GM12878 (cell line): ENCODE measurements around the gene SVBP. TPM values are rescaled to one million over a fixed set of nuclear protein-coding genes. Genes with fewer than 3 reads are reported as not detected.
A peak's percentile ranks its signal among the peaks of the same experiment; 100 is the strongest.
"Not testable (repeated sequence)": the region's sequence is repeated elsewhere in the genome, so short reads cannot be mapped to it uniquely, and the experiment has no call there.

Source experiments
- ATAC-seq: fragments of 200-7000 bp; cut with Tn5 transposase; 3 replicates; pipeline ENCODE4 v1.9.1; 2020; ENCODE audit warnings: mild to moderate bottlenecking, moderate library complexity
- BruUV-seq: library from RNA; stranded (reverse); fragments of 400-500 nt; replicated peaks from 2 replicates; lab custom pipeline; 2021; lab: Mats Ljungman, UMichigan
- CTCF ChIA-PET: fragments of 300-600 bp; sonication (Branson Sonifier 250); formaldehyde crosslinking; extraction: SDS; loops from one replicate; lab custom pipeline; 2021; ENCODE audit warnings: inconsistent platforms; lab: Yijun Ruan, JAX
- POLR2A ChIA-PET: fragments of 350-600 bp; formaldehyde crosslinking; extraction: SDS; loops from one replicate; lab custom pipeline; 2021; ENCODE audit warnings: inconsistent platforms; lab: Charles Lee
- RAD21 ChIA-PET: fragments of 300-600 bp; sonication (Branson Sonifier 250); formaldehyde crosslinking; loops from one replicate; lab custom pipeline; 2023; ENCODE audit warnings: antibody characterized with exemption; ENCODE audit not compliant: unreplicated experiment; lab: Charles Lee
- SMC1A ChIA-PET: fragments of 300-600 bp; sonication (Branson Sonifier 250); formaldehyde crosslinking; loops from one replicate; lab custom pipeline; 2023; ENCODE audit not compliant: unreplicated experiment, uncharacterized antibody; lab: Charles Lee
- DNase-seq: peaks from one replicate; pipeline ENCODE4 v3.0.0-alpha.2; 2011; ENCODE audit warnings: low read depth, low spot score
- FAIRE-seq: peaks from 3 replicates; lab custom pipeline; 2011; peaks lifted over from hg19 to GRCh38; lab: Jason Lieb, UNC
- H2AFZ ChIP-seq: 2 replicates; pipeline ENCODE4 v1.6.0; 2011; ENCODE audit warnings: low read depth, low read length, control low read depth; ENCODE audit not compliant: control insufficient read depth
- H3K27ac ChIP-seq: 2 replicates; pipeline ENCODE4 v1.5.1; 2011; ENCODE audit warnings: control low read depth; ENCODE audit not compliant: control insufficient read depth, insufficient read depth
- H3K27me3 ChIP-seq, 2 experiments: replicated peaks in 1 of 2; 2 replicates each; pipeline versions ENCODE4 v1.6.0 to v1.6.1; 2011; ENCODE audit warnings: low read length in 1 of 2; ENCODE audit not compliant: control insufficient read depth in 2 of 2, insufficient read depth in 2 of 2
- H3K36me3 ChIP-seq, 2 experiments: 2 replicates each; pipeline ENCODE4 v1.5.1; 2011; ENCODE audit warnings: low read length in 1 of 2; ENCODE audit not compliant: control insufficient read depth in 2 of 2, insufficient read depth in 2 of 2
- H3K4me1 ChIP-seq: 2 replicates; pipeline ENCODE4 v1.6.1; 2011; ENCODE audit warnings: mild to moderate bottlenecking, low read length, moderate library complexity, mixed read lengths; ENCODE audit not compliant: control insufficient read depth, insufficient read depth
- H3K4me2 ChIP-seq: 2 replicates; pipeline ENCODE4 v1.6.0; 2011; ENCODE audit warnings: control low read depth; ENCODE audit not compliant: control insufficient read depth, insufficient read depth
- H3K4me3 ChIP-seq: fragments of 200-600 bp; sonication (generic); 2 replicates; pipeline ENCODE4 v1.5.1; 2016
- H3K79me2 ChIP-seq: 2 replicates; pipeline ENCODE4 v1.6.0; 2011; ENCODE audit warnings: low read length; ENCODE audit not compliant: control insufficient read depth, insufficient read depth
- H3K9ac ChIP-seq: 2 replicates; pipeline ENCODE4 v1.8.0; 2011; ENCODE audit warnings: low read length, control low read depth, mixed read lengths; ENCODE audit not compliant: control insufficient read depth, insufficient read depth
- H3K9me3 ChIP-seq: replicated peaks from 3 replicates; pipeline ENCODE4 v1.5.1; 2011; ENCODE audit warnings: mild to moderate bottlenecking, low read length; ENCODE audit not compliant: control insufficient read depth, insufficient read depth
- H4K20me1 ChIP-seq: 2 replicates; pipeline ENCODE4 v1.6.0; 2011; ENCODE audit not compliant: control insufficient read depth, insufficient read depth
- IKZF1 ChIP-seq: fragments of 450-650 bp; conservative IDR thresholded peaks from 2 replicates; pipeline ENCODE4 v1.6.1; 2017; ENCODE audit warnings: antibody characterized with exemption, mild to moderate bottlenecking
- IKZF2 ChIP-seq, 2 experiments: fragments of 450-650 bp; IDR thresholded peaks; 2 replicates each; pipeline ENCODE4 v1.6.1; 2017; ENCODE audit warnings: mild to moderate bottlenecking in 2 of 2, moderate library complexity in 2 of 2
- NFXL1 ChIP-seq: fragments of 450-650 bp; IDR thresholded peaks from 2 replicates; pipeline ENCODE4 v1.6.1; 2017; ENCODE audit warnings: antibody characterized with exemption, mild to moderate bottlenecking, borderline replicate concordance
- NR2C1 ChIP-seq: fragments of 450-650 bp; IDR thresholded peaks from 2 replicates; pipeline ENCODE4 v1.6.1; 2017; ENCODE audit warnings: antibody characterized with exemption, mild to moderate bottlenecking, moderate library complexity
- PKNOX1 ChIP-seq: fragments of 450-650 bp; IDR thresholded peaks from 2 replicates; pipeline ENCODE4 v1.6.1; 2016; ENCODE audit warnings: mild to moderate bottlenecking
- RBBP5 ChIP-seq: fragments of 200-600 bp; sonication (generic); conservative IDR thresholded peaks from 2 replicates; pipeline ENCODE4 v1.6.1; 2016
- SREBF1 ChIP-seq: IDR thresholded peaks from 2 replicates; pipeline ENCODE4 v1.6.1; 2012; ENCODE audit warnings: mild to moderate bottlenecking, low read length
- WGBS: methylation state at CpG from one replicate; pipeline ENCODE4 v1.1.6; 2016; ENCODE audit warnings: low lambda C conversion rate; ENCODE audit not compliant: insufficient replicate concordance, insufficient coverage; ENCODE audit errors: missing lambda C conversion rate; 5-methylcytosine and 5-hydroxymethylcytosine counted together
- in situ Hi-C: fragments of 300-500 bp; cut with MboI; formaldehyde crosslinking; loops from 9 replicates; pipeline ENCODE4 v1.14.3; 2018; ENCODE audit warnings: mixed read lengths
- intact Hi-C: fragments of 100-400 bp; cut with micrococcal nuclease; formaldehyde crosslinking; loops from one replicate; pipeline ENCODE4 v1.14.2; 2022; ENCODE audit not compliant: unreplicated experiment
- polyA plus RNA-seq, 11 experiments: library from polyadenylated mRNA; depleted of rRNA in 4 of 11; unstranded in 6 of 11; stranded (reverse) in 5 of 11; fragments of >200 nt; fragmentation: Nextera tagmentation in 4 of 11; fragmentation: Illumina TruSeq in 1 of 11; extraction: Ambion mirVana in 4 of 11; extraction: Trizol in 1 of 11; gene quantifications; 1 replicate in 1 of 11; 2 replicates in 10 of 11; pipeline versions ENCODE4 v1.2.1 to v1.2.3, GENCODE V29; 2011 to 2016; ENCODE audit warnings: inconsistent platforms in 2 of 11, missing spikeins in 2 of 11, low read depth in 1 of 11
- total RNA-seq, 4 experiments: library from RNA; depleted of rRNA in 3 of 4; stranded (reverse); fragments of >200 nt in 3 of 4; fragmentation: Illumina TruSeq in 1 of 4; extraction: Trizol in 1 of 4; gene quantifications; 2 replicates each; pipeline versions ENCODE4 v1.2.1 to v1.2.3, GENCODE V29; 2013 to 2021
- TF ChIP-seq, protein P1 (sequence below): fragments of 150-350 bp; IDR thresholded peaks from 2 replicates; pipeline ENCODE4 v1.6.1; 2016; ENCODE audit warnings: low read depth, low read length
- TF ChIP-seq, protein P2 (sequence below), 3 experiments: IDR thresholded peaks in 2 of 3; conservative IDR thresholded peaks in 1 of 3; 2 replicates each; pipeline ENCODE4 v1.5.1; 2011; ENCODE audit warnings: low read depth in 3 of 3, low read length in 3 of 3, mild to moderate bottlenecking in 3 of 3, control low read depth in 2 of 3, moderate library complexity in 2 of 3, inconsistent platforms in 1 of 3, mixed read lengths in 1 of 3; ENCODE audit not compliant: control insufficient read depth in 2 of 3, insufficient read depth in 1 of 3; ENCODE audit errors: extremely low read depth in 1 of 3

The SVBP gene
- total and polyA plus RNA-seq, 10 of the 15 experiments (the other 5 are each of a cell fraction or from before 2014, with no cell fraction given), result 12.6 to 29.5 (median 19.8) TPM

GRCh38 chr1:42861014-42861399 lies 43.8 kb upstream of the SVBP start (continued):
- TF ChIP-seq, protein P1, sequence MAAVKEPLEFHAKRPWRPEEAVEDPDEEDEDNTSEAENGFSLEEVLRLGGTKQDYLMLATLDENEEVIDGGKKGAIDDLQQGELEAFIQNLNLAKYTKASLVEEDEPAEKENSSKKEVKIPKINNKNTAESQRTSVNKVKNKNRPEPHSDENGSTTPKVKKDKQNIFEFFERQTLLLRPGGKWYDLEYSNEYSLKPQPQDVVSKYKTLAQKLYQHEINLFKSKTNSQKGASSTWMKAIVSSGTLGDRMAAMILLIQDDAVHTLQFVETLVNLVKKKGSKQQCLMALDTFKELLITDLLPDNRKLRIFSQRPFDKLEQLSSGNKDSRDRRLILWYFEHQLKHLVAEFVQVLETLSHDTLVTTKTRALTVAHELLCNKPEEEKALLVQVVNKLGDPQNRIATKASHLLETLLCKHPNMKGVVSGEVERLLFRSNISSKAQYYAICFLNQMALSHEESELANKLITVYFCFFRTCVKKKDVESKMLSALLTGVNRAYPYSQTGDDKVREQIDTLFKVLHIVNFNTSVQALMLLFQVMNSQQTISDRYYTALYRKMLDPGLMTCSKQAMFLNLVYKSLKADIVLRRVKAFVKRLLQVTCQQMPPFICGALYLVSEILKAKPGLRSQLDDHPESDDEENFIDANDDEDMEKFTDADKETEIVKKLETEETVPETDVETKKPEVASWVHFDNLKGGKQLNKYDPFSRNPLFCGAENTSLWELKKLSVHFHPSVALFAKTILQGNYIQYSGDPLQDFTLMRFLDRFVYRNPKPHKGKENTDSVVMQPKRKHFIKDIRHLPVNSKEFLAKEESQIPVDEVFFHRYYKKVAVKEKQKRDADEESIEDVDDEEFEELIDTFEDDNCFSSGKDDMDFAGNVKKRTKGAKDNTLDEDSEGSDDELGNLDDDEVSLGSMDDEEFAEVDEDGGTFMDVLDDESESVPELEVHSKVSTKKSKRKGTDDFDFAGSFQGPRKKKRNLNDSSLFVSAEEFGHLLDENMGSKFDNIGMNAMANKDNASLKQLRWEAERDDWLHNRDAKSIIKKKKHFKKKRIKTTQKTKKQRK, result no peak
- TF ChIP-seq SREBF1, result no peak
- no peak for TF ChIP-seq PKNOX1
- TF ChIP-seq NR2C1, result no peak
- TF ChIP-seq IKZF1, result no peak
- no peak for TF ChIP-seq IKZF2 (IDR thresholded peaks at IDR 0.05)

DNA sequence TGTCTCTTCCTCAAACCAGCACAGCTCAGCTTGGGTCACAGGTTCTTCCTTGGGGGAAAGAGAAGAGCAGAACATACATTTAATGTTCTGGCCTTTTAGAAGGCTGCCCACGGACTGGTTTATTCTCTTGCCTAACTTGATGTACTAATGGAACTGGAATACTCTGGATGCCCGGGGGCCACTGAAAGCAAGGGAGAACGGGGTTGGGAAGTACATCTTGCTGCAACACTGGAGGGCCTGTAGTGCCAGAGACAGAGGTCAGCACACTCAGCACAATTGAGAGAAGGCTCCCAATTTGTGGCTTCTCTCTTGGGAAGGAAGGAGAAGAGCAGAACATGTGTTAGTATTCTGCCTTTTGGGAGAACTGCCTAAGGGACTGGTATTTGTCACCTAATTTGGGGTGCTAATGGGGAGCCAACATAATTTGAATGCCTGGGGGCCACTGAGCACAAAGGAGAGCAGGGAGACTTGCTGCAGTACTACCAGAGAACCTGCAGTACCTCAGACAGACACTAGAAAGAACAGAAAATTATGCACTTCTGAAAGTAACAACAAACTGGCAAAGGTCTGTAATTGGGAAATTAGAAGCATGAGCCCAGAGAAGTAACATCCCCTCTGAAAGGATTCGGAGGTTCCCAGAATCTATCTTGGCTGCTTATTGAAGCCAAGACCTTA lies 43.3 kb upstream of the SVBP start:
- DNase-seq (no peak), FAIRE-seq (peak; percentile 13), ATAC-seq (0 out of 3 replicates have a peak, but pooled peaks have one; percentile 24)
- 43% methylated on average over 4 of the region's 4 CpGs for WGBS
- Histone ChIP-seq H3K36me3 (no peaks in the 10 kb centered on the region), H3K27ac (no peak overlapping the region), H3K9ac (no peak overlapping the region), H3K4me3 (no peak overlapping the region), H3K4me1 (no peaks in the 10 kb centered on the region), H3K27me3 (no peaks in the 10 kb centered on the region), H4K20me1 (no peaks in the 10 kb centered on the region), H3K9me3 (peaks cover 8% of the 10 kb centered on the region; the same call in 2 of the 3 replicates), H2AFZ (no peak overlapping the region), H3K79me2 (no peaks in the 10 kb centered on the region), H3K4me2 (no peak overlapping the region)
- TF ChIP-seq, protein P2, sequence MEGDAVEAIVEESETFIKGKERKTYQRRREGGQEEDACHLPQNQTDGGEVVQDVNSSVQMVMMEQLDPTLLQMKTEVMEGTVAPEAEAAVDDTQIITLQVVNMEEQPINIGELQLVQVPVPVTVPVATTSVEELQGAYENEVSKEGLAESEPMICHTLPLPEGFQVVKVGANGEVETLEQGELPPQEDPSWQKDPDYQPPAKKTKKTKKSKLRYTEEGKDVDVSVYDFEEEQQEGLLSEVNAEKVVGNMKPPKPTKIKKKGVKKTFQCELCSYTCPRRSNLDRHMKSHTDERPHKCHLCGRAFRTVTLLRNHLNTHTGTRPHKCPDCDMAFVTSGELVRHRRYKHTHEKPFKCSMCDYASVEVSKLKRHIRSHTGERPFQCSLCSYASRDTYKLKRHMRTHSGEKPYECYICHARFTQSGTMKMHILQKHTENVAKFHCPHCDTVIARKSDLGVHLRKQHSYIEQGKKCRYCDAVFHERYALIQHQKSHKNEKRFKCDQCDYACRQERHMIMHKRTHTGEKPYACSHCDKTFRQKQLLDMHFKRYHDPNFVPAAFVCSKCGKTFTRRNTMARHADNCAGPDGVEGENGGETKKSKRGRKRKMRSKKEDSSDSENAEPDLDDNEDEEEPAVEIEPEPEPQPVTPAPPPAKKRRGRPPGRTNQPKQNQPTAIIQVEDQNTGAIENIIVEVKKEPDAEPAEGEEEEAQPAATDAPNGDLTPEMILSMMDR (IDR thresholded peaks at IDR 0.05 in 2 of 3, conservative IDR thresholded peaks at IDR 0.05 in 1 of 3; ENCODE audit: control insufficient read depth in 2 of 3, extremely low read depth in 1 of 3, insufficient read depth in 1 of 3, low read depth in 3 of 3, low read length in 3 of 3), result 0 out of 6 replicates have a peak, but pooled peaks of 2 of the 3 experiments have one; percentile 8 to 11
- no peak for TF ChIP-seq RBBP5
- no peak for TF ChIP-seq NFXL1
- BruUV-seq, result no TSS peak
- intact Hi-C loops, result no loop called here
- CTCF ChIA-PET, result no interaction called here
- RAD21 ChIA-PET, result no interaction called here
- POLR2A ChIA-PET, result no interaction called here
- SMC1A ChIA-PET, result no interaction called here
- in situ Hi-C loops, result no loop called here

DNA sequence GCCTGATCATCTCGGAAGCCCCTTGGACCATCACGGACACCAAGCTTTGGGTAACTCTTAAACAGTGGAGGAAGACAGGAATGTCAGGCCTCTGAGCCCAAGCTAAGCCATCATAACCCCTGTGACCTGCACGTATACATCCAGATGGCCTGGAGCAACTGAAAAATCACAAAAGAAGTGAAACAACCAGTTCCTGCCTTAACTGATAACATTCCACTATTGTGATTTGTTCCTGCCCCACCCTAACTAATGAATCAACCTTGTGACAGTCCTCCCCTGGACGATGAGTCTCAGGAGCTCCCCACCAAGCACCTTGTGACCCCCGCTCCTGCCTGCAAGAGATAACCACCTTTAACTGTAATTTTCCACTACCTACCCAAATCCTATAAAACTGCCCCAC lies 42.2 kb upstream of the SVBP start:
- H3K4me1 ChIP-seq, POLR2A ChIA-PET, BruUV-seq, DNase-seq, CTCF ChIA-PET, FAIRE-seq, H4K20me1 ChIP-seq, intact Hi-C loops, H3K4me3 ChIP-seq, H3K9ac ChIP-seq, RAD21 ChIA-PET, H3K4me2 ChIP-seq, in situ Hi-C loops, H3K27ac ChIP-seq, H3K36me3 ChIP-seq, H2AFZ ChIP-seq, H3K9me3 ChIP-seq, SMC1A ChIA-PET, H3K79me2 ChIP-seq, H3K27me3 ChIP-seq, ATAC-seq: not testable (repeated sequence)
- WGBS, result 89% methylated on average over 5 of the region's 5 CpGs
